ENCODE results near the gene ZIC4.

Gene ZIC4

GRCh38 chr3:147371771-147372340 lies 34.5 kb downstream of the ZIC4 start:
- Histone ChIP-seq H3K27ac (ENCODE audit: insufficient read depth in 1 of 2, low read depth in 1 of 2, low read length in 2 of 2, poor library complexity in 1 of 2, severe bottlenecking in 2 of 2) (no peak overlapping the region), H3K4me1 (ENCODE audit: control extremely low read depth in 1 of 4, control insufficient read depth in 4 of 4, insufficient read depth in 4 of 4, low read length in 3 of 4) (no peaks in the 10 kb centered on the region), H3K27me3 (replicated peaks in 2 of 5; ENCODE audit: control insufficient read depth in 4 of 5, insufficient read depth in 5 of 5, low read length in 4 of 5) (peaks cover 33 to 97% (median 84%) of the 10 kb centered on the region in 5 experiments), H3K9me3 (ENCODE audit: control extremely low read depth in 1 of 5, control insufficient read depth in 4 of 5, insufficient read depth in 2 of 5, low read depth in 1 of 5, low read length in 4 of 5) (peaks cover 0 to 10% (median 1%) of the 10 kb centered on the region in 5 experiments), H3K4me3 (ENCODE audit: control insufficient read depth in 1 of 7, extremely low read depth in 1 of 7, insufficient read depth in 4 of 7, low read depth in 2 of 7, low read length in 6 of 7) (no peak overlapping the region), H3K36me3 (ENCODE audit: control insufficient read depth in 4 of 4, insufficient read depth in 4 of 4, low read length in 3 of 4) (no peaks in the 10 kb centered on the region)
- ChIA-PET CTCF (no interaction called here), POLR2A (no interaction called here)
- DNase-seq = no peak
- WGBS (ENCODE audit: insufficient coverage) = 0% methylated on average over 2 of the region's 7 CpGs

- no peaks in the 10 kb centered on the region for H3K36me3 ChIP-seq (ENCODE audit: control insufficient read depth in 4 of 4, insufficient read depth in 4 of 4, low read length in 3 of 4)
- 3% methylated on average over 12 of the region's 12 CpGs for WGBS (ENCODE audit: insufficient coverage)
- peaks cover 30 to 95% (median 81%) of the 10 kb centered on the region in 5 experiments for H3K27me3 ChIP-seq (replicated peaks in 2 of 5; ENCODE audit: control insufficient read depth in 4 of 5, insufficient read depth in 5 of 5, low read length in 4 of 5)
- no peak overlapping the region for H3K4me3 ChIP-seq (ENCODE audit: control insufficient read depth in 1 of 7, extremely low read depth in 1 of 7, insufficient read depth in 4 of 7, low read depth in 2 of 7, low read length in 6 of 7)
- no peak for DNase-seq
- ChIA-PET CTCF (no interaction called here), POLR2A (no interaction called here)
- no peak overlapping the region for H3K27ac ChIP-seq (ENCODE audit: insufficient read depth in 1 of 2, low read depth in 1 of 2, low read length in 2 of 2, poor library complexity in 1 of 2, severe bottlenecking in 2 of 2)
- no peaks in the 10 kb centered on the region for H3K4me1 ChIP-seq (ENCODE audit: control extremely low read depth in 1 of 4, control insufficient read depth in 4 of 4, insufficient read depth in 4 of 4, low read length in 3 of 4)
- peaks cover 0 to 10% (median 1%) of the 10 kb centered on the region in 5 experiments for H3K9me3 ChIP-seq (ENCODE audit: control extremely low read depth in 1 of 5, control insufficient read depth in 4 of 5, insufficient read depth in 2 of 5, low read depth in 1 of 5, low read length in 4 of 5)
These were observed 35.2 kb downstream of the ZIC4 start for GRCh38 chr3:147371140-147371539.

- no peaks in the 10 kb centered on the region for H3K4me1 ChIP-seq (ENCODE audit: control extremely low read depth in 1 of 4, control insufficient read depth in 4 of 4, insufficient read depth in 4 of 4, low read length in 3 of 4)
- peaks cover 0 to 10% (median 1%) of the 10 kb centered on the region in 5 experiments for H3K9me3 ChIP-seq (ENCODE audit: control extremely low read depth in 1 of 5, control insufficient read depth in 4 of 5, insufficient read depth in 2 of 5, low read depth in 1 of 5, low read length in 4 of 5)
- ChIA-PET POLR2A (no interaction called here), CTCF (no interaction called here)
- no peak overlapping the region for H3K4me3 ChIP-seq (ENCODE audit: control insufficient read depth in 1 of 7, extremely low read depth in 1 of 7, insufficient read depth in 4 of 7, low read depth in 2 of 7, low read length in 6 of 7)
- no peak overlapping the region for H3K27ac ChIP-seq (ENCODE audit: insufficient read depth in 1 of 2, low read depth in 1 of 2, low read length in 2 of 2, poor library complexity in 1 of 2, severe bottlenecking in 2 of 2)
- H3K27me3 ChIP-seq (replicated peaks in 2 of 5; ENCODE audit: control insufficient read depth in 4 of 5, insufficient read depth in 5 of 5, low read length in 4 of 5) = peaks cover 25 to 95% (median 73%) of the 10 kb centered on the region in 5 experiments
- DNase-seq = peak in 1 of 3 donors; percentile 26
- WGBS (ENCODE audit: insufficient coverage) = 8% methylated on average over 12 of the region's 19 CpGs
- H3K36me3 ChIP-seq (ENCODE audit: control insufficient read depth in 4 of 4, insufficient read depth in 4 of 4, low read length in 3 of 4) = no peaks in the 10 kb centered on the region
These were observed 36.0 kb downstream of the ZIC4 start for GRCh38 chr3:147370349-147370748.

GRCh38 chr3:147369661-147370123 lies 36.7 kb downstream of the ZIC4 start:
- DNase-seq = no peak
- H3K9me3 ChIP-seq (ENCODE audit: control extremely low read depth in 1 of 5, control insufficient read depth in 4 of 5, insufficient read depth in 2 of 5, low read depth in 1 of 5, low read length in 4 of 5) = peaks cover 0 to 9% (median 1%) of the 10 kb centered on the region in 5 experiments
- CTCF ChIA-PET = no interaction called here
- 8% methylated on average over 13 of the region's 18 CpGs for WGBS (ENCODE audit: insufficient coverage)
- peaks cover 19 to 95% (median 67%) of the 10 kb centered on the region in 5 experiments for H3K27me3 ChIP-seq (replicated peaks in 2 of 5; ENCODE audit: control insufficient read depth in 4 of 5, insufficient read depth in 5 of 5, low read length in 4 of 5)
- no peaks in the 10 kb centered on the region for H3K4me1 ChIP-seq (ENCODE audit: control extremely low read depth in 1 of 4, control insufficient read depth in 4 of 4, insufficient read depth in 4 of 4, low read length in 3 of 4)
- H3K36me3 ChIP-seq (ENCODE audit: control insufficient read depth in 4 of 4, insufficient read depth in 4 of 4, low read length in 3 of 4) = no peaks in the 10 kb centered on the region
- H3K4me3 ChIP-seq (ENCODE audit: control insufficient read depth in 1 of 7, extremely low read depth in 1 of 7, insufficient read depth in 4 of 7, low read depth in 2 of 7, low read length in 6 of 7) = no peak overlapping the region
- POLR2A ChIA-PET = no interaction called here
- H3K27ac ChIP-seq (ENCODE audit: insufficient read depth in 1 of 2, low read depth in 1 of 2, low read length in 2 of 2, poor library complexity in 1 of 2, severe bottlenecking in 2 of 2) = no peak overlapping the region

- ChIA-PET CTCF (no interaction called here), POLR2A (no interaction called here)
- Histone ChIP-seq H3K9me3 (ENCODE audit: control extremely low read depth in 1 of 5, control insufficient read depth in 4 of 5, insufficient read depth in 2 of 5, low read depth in 1 of 5, low read length in 4 of 5) (peaks cover 0 to 9% (median 1%) of the 10 kb centered on the region in 5 experiments), H3K27me3 (replicated peaks in 2 of 5; ENCODE audit: control insufficient read depth in 4 of 5, insufficient read depth in 5 of 5, low read length in 4 of 5) (peaks cover 19 to 95% (median 62%) of the 10 kb centered on the region in 5 experiments), H3K27ac (ENCODE audit: insufficient read depth in 1 of 2, low read depth in 1 of 2, low read length in 2 of 2, poor library complexity in 1 of 2, severe bottlenecking in 2 of 2) (no peak overlapping the region), H3K4me1 (ENCODE audit: control extremely low read depth in 1 of 4, control insufficient read depth in 4 of 4, insufficient read depth in 4 of 4, low read length in 3 of 4) (no peaks in the 10 kb centered on the region), H3K36me3 (ENCODE audit: control insufficient read depth in 4 of 4, insufficient read depth in 4 of 4, low read length in 3 of 4) (no peaks in the 10 kb centered on the region), H3K4me3 (ENCODE audit: control insufficient read depth in 1 of 7, extremely low read depth in 1 of 7, insufficient read depth in 4 of 7, low read depth in 2 of 7, low read length in 6 of 7) (no peak overlapping the region)
- no peak for DNase-seq
- WGBS (ENCODE audit: insufficient coverage) = 9% methylated on average over 6 of the region's 13 CpGs
These were observed 37.1 kb downstream of the ZIC4 start for GRCh38 chr3:147369231-147369630.

GRCh38 chr3:147368561-147369221 lies 37.7 kb downstream of the ZIC4 start:
- Histone ChIP-seq H3K36me3 (ENCODE audit: control insufficient read depth in 4 of 4, insufficient read depth in 4 of 4, low read length in 3 of 4) (no peaks in the 10 kb centered on the region), H3K27ac (ENCODE audit: insufficient read depth in 1 of 2, low read depth in 1 of 2, low read length in 2 of 2, poor library complexity in 1 of 2, severe bottlenecking in 2 of 2) (no peak overlapping the region), H3K9me3 (ENCODE audit: control extremely low read depth in 1 of 5, control insufficient read depth in 4 of 5, insufficient read depth in 2 of 5, low read depth in 1 of 5, low read length in 4 of 5) (peaks cover 0 to 9% (median 1%) of the 10 kb centered on the region in 5 experiments), H3K4me3 (ENCODE audit: control insufficient read depth in 1 of 7, extremely low read depth in 1 of 7, insufficient read depth in 4 of 7, low read depth in 2 of 7, low read length in 6 of 7) (no peak overlapping the region), H3K27me3 (replicated peaks in 2 of 5; ENCODE audit: control insufficient read depth in 4 of 5, insufficient read depth in 5 of 5, low read length in 4 of 5) (peaks cover 16 to 95% (median 60%) of the 10 kb centered on the region in 5 experiments), H3K4me1 (ENCODE audit: control extremely low read depth in 1 of 4, control insufficient read depth in 4 of 4, insufficient read depth in 4 of 4, low read length in 3 of 4) (no peaks in the 10 kb centered on the region)
- CTCF ChIA-PET = no interaction called here
- POLR2A ChIA-PET = no interaction called here
- DNase-seq = no peak
- WGBS (ENCODE audit: insufficient coverage) = 5% methylated on average over 13 of the region's 16 CpGs

- Histone ChIP-seq H3K36me3 (ENCODE audit: control insufficient read depth in 4 of 4, insufficient read depth in 4 of 4, low read length in 3 of 4) (no peaks in the 10 kb centered on the region), H3K4me1 (ENCODE audit: control extremely low read depth in 1 of 4, control insufficient read depth in 4 of 4, insufficient read depth in 4 of 4, low read length in 3 of 4) (no peaks in the 10 kb centered on the region), H3K9me3 (ENCODE audit: control extremely low read depth in 1 of 5, control insufficient read depth in 4 of 5, insufficient read depth in 2 of 5, low read depth in 1 of 5, low read length in 4 of 5) (peaks cover 0 to 9% (median under 1%) of the 10 kb centered on the region in 5 experiments), H3K4me3 (ENCODE audit: control insufficient read depth in 1 of 7, extremely low read depth in 1 of 7, insufficient read depth in 4 of 7, low read depth in 2 of 7, low read length in 6 of 7) (no peak overlapping the region), H3K27ac (ENCODE audit: insufficient read depth in 1 of 2, low read depth in 1 of 2, low read length in 2 of 2, poor library complexity in 1 of 2, severe bottlenecking in 2 of 2) (no peak overlapping the region), H3K27me3 (replicated peaks in 2 of 5; ENCODE audit: control insufficient read depth in 4 of 5, insufficient read depth in 5 of 5, low read length in 4 of 5) (peaks cover 15 to 94% (median 58%) of the 10 kb centered on the region in 5 experiments)
- no peak for DNase-seq
- POLR2A ChIA-PET = no interaction called here
- 0% methylated on average over 1 of the region's 2 CpGs for WGBS (ENCODE audit: insufficient coverage)
- CTCF ChIA-PET = no interaction called here
These were observed 38.2 kb downstream of the ZIC4 start for GRCh38 chr3:147368151-147368550.

All from common myeloid progenitor, CD34-positive (primary cell).